Activated naive CD4-positive, alpha-beta T cell treated with anti-CD3 and anti-CD28 coated beads, Interleukin-2, amount 50 U/mL, for 16 hours (primary cell): ENCODE data around the gene CRY1.
"Not testable (repeated sequence)": the region's sequence is repeated elsewhere in the genome, so short reads cannot be mapped to it uniquely, and the experiment has no call there.

Experiments used
- DNase-seq: peaks from one replicate; pipeline ENCODE4 v3.0.0-alpha.2; 2020

The CRY1 gene

GRCh38 chr12:107058190-107058589, 35.2 kb downstream of the CRY1 start:
- DNase-seq, result no peak

GRCh38 chr12:107057071-107057834, 36.1 kb downstream of the CRY1 start:
- DNase-seq, result no peak

GRCh38 chr12:107053709-107054108, 39.6 kb downstream of the CRY1 start:
- no peak for DNase-seq

GRCh38 chr12:107045186-107045585, 48.2 kb downstream of the CRY1 start:
- no peak for DNase-seq

- no peak for DNase-seq
Observed at GRCh38 chr12:107042801-107043200, 50.5 kb downstream of the CRY1 start.

- no peak for DNase-seq
Observed at GRCh38 chr12:107035733-107036132, 57.6 kb downstream of the CRY1 start.

GRCh38 chr12:107033758-107034739, 59.3 kb downstream of the CRY1 start:
- DNase-seq, result no peak

- DNase-seq, result no peak
Observed at GRCh38 chr12:107032266-107032665, 61.1 kb downstream of the CRY1 start.

- DNase-seq, result no peak
Observed at GRCh38 chr12:107031061-107031460, 62.3 kb downstream of the CRY1 start.

GRCh38 chr12:107029081-107029480, 64.3 kb downstream of the CRY1 start:
- no peak for DNase-seq

- no peak for DNase-seq
Observed at GRCh38 chr12:107027636-107028053, 65.7 kb downstream of the CRY1 start.

- DNase-seq, result no peak
Observed at GRCh38 chr12:107026806-107027635, 66.3 kb downstream of the CRY1 start.

- DNase-seq, result not testable (repeated sequence)
Observed at GRCh38 chr12:107026356-107026755, 67.0 kb downstream of the CRY1 start.

- DNase-seq, result no peak
Observed at GRCh38 chr12:107025671-107026070, 67.7 kb downstream of the CRY1 start.

GRCh38 chr12:107019546-107019945, 73.8 kb downstream of the CRY1 start:
- no peak for DNase-seq

GRCh38 chr12:107017042-107017441, 76.3 kb downstream of the CRY1 start:
- no peak for DNase-seq

- DNase-seq, result no peak
Observed at GRCh38 chr12:107014055-107014454, 79.3 kb downstream of the CRY1 start.

GRCh38 chr12:107012736-107013425, 80.5 kb downstream of the CRY1 start:
- DNase-seq, result no peak

- no peak for DNase-seq
Observed at GRCh38 chr12:107011519-107011918, 81.8 kb downstream of the CRY1 start.

GRCh38 chr12:107007411-107007810, 85.9 kb downstream of the CRY1 start:
- no peak for DNase-seq

GRCh38 chr12:107002665-107003064, 90.7 kb downstream of the CRY1 start:
- DNase-seq, result not testable (repeated sequence)

GRCh38 chr12:106999446-106999845, 93.9 kb downstream of the CRY1 start:
- no peak for DNase-seq
